Effector memory CD8-positive, alpha-beta T cell (primary cell): Measurements from ENCODE around the gene PDE4A.

Experiments
- ATAC-seq: fragments of 150-1000 bp; cut with Tn5 transposase; replicated peaks from 2 replicates; pipeline ENCODE4 v1.10.0; 2021; ENCODE audit warnings: mild to moderate bottlenecking, moderate library complexity
- DNase-seq, 3 experiments: peaks; one replicate each; pipeline ENCODE4 v3.0.0; 2021
- H3K27ac Mint-ChIP-seq, 2 donors: one replicate each; pipeline ENCODE4 v1.8.0; 2022; ENCODE audit warnings: mild to moderate bottlenecking in 2 of 2, mixed read lengths in 2 of 2, moderate library complexity in 2 of 2
- H3K27me3 Mint-ChIP-seq, 2 donors: one replicate each; pipeline ENCODE4 v1.8.0; 2022; ENCODE audit warnings: mixed read lengths in 2 of 2
- H3K36me3 Mint-ChIP-seq: one replicate; pipeline ENCODE4 v1.8.0; 2022; ENCODE audit warnings: mild to moderate bottlenecking, moderate library complexity, mixed read lengths; ENCODE audit not compliant: insufficient read depth
- H3K4me1 Mint-ChIP-seq, 2 donors: one replicate each; pipeline ENCODE4 v1.8.0; 2022; ENCODE audit warnings: low read depth in 2 of 2, mixed read lengths in 2 of 2
- H3K4me3 Mint-ChIP-seq, 2 donors: one replicate each; pipeline ENCODE4 v1.8.0; 2022; ENCODE audit warnings: mild to moderate bottlenecking in 2 of 2, mixed read lengths in 2 of 2, moderate library complexity in 2 of 2
- H3K9me3 Mint-ChIP-seq, 2 donors: one replicate each; pipeline ENCODE4 v1.8.0; 2022; ENCODE audit warnings: mixed read lengths in 2 of 2

The PDE4A gene

GRCh38 chr19:10467104-10467706, 46.9 kb downstream of the PDE4A start:
- no peak overlapping the region for H3K4me3 Mint-ChIP-seq
- no peak for ATAC-seq
- peaks cover 20% of the 10 kb centered on the region for H3K36me3 Mint-ChIP-seq
- H3K27me3 Mint-ChIP-seq, result no peaks in the 10 kb centered on the region
- no peak for DNase-seq
- H3K27ac Mint-ChIP-seq, result no peak overlapping the region
- peaks cover 0 to 8% of the 10 kb centered on the region in 2 donors for H3K4me1 Mint-ChIP-seq
- no peaks in the 10 kb centered on the region for H3K9me3 Mint-ChIP-seq

GRCh38 chr19:10468133-10468532, 47.8 kb downstream of the PDE4A start:
- Mint-ChIP-seq H3K4me1 (no peaks in the 10 kb centered on the region), H3K9me3 (no peaks in the 10 kb centered on the region), H3K27ac (no peak overlapping the region), H3K27me3 (no peaks in the 10 kb centered on the region), H3K36me3 (peaks cover 18% of the 10 kb centered on the region), H3K4me3 (no peak overlapping the region)
- DNase-seq, result no peak
- no peak for ATAC-seq

DNA sequence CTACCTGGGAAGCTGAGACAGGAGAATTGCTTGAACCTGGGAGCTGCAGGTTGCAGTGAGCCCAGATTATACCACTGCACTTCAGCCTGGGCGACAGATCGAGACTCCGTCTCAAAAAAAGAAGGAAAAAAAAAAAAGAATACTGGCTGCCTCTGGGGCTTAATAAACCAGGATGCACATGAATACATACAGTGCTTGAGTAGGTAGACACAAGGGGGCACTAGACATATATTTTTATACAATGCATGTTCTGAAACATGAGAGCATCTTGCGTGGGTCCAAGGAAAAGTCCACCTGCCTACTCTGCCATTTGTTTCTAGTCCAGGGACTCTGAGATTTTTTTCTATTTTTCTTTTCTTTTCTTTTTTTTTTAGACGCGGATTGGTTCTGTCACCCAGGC, 51.6 kb downstream of the PDE4A start:
- no peaks in the 10 kb centered on the region for H3K9me3 Mint-ChIP-seq
- no peak overlapping the region for H3K27ac Mint-ChIP-seq
- no peaks in the 10 kb centered on the region for H3K27me3 Mint-ChIP-seq
- peak; percentile 61 for ATAC-seq
- no peak for DNase-seq
- H3K4me3 Mint-ChIP-seq, result no peak overlapping the region
- no peaks in the 10 kb centered on the region for H3K4me1 Mint-ChIP-seq
- H3K36me3 Mint-ChIP-seq, result peaks cover 11% of the 10 kb centered on the region

- ATAC-seq, result no peak
- no peaks in the 10 kb centered on the region for H3K4me1 Mint-ChIP-seq
- peaks cover 11% of the 10 kb centered on the region for H3K36me3 Mint-ChIP-seq
- no peak overlapping the region for H3K4me3 Mint-ChIP-seq
- DNase-seq, result no peak
- no peaks in the 10 kb centered on the region for H3K9me3 Mint-ChIP-seq
- no peaks in the 10 kb centered on the region for H3K27me3 Mint-ChIP-seq
- no peak overlapping the region for H3K27ac Mint-ChIP-seq
Observed at GRCh38 chr19:10473192-10473591, 52.9 kb downstream of the PDE4A start.

DNA sequence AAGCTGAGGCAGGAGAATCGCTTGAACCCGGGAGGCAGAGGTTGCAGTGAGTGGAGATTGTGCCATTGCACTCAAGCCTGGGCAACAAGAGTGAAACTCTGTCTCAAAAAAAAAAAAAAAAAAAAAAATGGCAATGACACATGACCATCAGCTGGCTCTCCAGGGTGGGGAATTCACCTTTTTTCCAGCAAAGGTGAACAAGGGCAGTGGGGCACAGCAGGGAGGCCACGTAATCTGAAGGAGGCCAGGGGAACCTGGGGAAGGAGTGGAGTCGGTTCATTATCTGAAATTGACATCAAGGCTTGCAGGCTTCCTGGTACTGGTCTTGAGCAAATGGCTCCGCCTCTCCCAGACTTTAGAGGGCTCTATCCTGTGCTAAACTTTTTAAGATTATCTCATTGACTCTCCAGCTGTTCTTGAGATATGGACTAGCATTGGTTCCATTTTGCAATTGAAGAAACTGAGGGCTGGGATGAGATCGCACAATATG, 54.7 kb downstream of the PDE4A start:
- Mint-ChIP-seq H3K36me3 (peaks cover 3% of the 10 kb centered on the region), H3K27me3 (no peaks in the 10 kb centered on the region), H3K9me3 (no peaks in the 10 kb centered on the region), H3K4me1 (peaks cover 8% of the 10 kb centered on the region in 2 donors), H3K4me3 (no peak overlapping the region), H3K27ac (no peak overlapping the region)
- DNase-seq (no peak), ATAC-seq (no peak)

DNA sequence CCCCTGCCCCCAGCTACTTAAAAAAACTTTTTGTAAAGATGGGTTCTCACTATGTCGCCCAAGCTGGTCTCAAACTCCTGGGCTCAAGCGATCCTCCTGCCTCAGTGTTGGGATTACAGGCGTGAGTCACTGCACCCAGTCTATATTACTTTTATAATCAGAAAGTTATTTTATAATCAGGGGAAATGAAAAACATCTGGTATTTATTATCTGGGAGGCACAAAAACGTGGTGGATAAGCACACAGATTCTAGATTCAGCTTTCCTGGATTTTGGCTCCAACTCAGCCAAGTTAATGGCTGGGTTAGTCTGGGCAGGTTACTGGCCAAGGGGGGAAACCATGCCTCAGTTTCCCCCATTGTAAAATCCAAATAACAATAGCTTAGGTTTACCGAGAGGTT, 58.1 kb downstream of the PDE4A start:
- Mint-ChIP-seq H3K27ac (no peak overlapping the region), H3K4me1 (peaks cover 8% of the 10 kb centered on the region in 2 donors), H3K27me3 (no peaks in the 10 kb centered on the region), H3K36me3 (peaks cover 6% of the 10 kb centered on the region), H3K9me3 (no peaks in the 10 kb centered on the region), H3K4me3 (peak overlapping the region; percentile 66 to 79)
- no peak for DNase-seq
- ATAC-seq, result no peak

GRCh38 chr19:10478903-10479384, 58.6 kb downstream of the PDE4A start:
- Mint-ChIP-seq H3K36me3 (peaks cover 6% of the 10 kb centered on the region), H3K4me3 (peak overlapping the region; percentile 66 to 79), H3K4me1 (peaks cover 8% of the 10 kb centered on the region in 2 donors), H3K27ac (peak overlapping the region; percentile 92 to 93), H3K9me3 (no peaks in the 10 kb centered on the region), H3K27me3 (no peaks in the 10 kb centered on the region)
- ATAC-seq (peak; percentile 97), DNase-seq (peak; percentile 82 to 85 (median 84))

GRCh38 chr19:10486551-10486950, 66.2 kb downstream of the PDE4A start:
- Mint-ChIP-seq H3K9me3 (no peaks in the 10 kb centered on the region), H3K4me3 (no peak overlapping the region), H3K4me1 (peaks cover 5% of the 10 kb centered on the region in 2 donors), H3K36me3 (peaks cover 56% of the 10 kb centered on the region), H3K27ac (no peak overlapping the region), H3K27me3 (no peaks in the 10 kb centered on the region)
- ATAC-seq (no peak), DNase-seq (no peak)

DNA sequence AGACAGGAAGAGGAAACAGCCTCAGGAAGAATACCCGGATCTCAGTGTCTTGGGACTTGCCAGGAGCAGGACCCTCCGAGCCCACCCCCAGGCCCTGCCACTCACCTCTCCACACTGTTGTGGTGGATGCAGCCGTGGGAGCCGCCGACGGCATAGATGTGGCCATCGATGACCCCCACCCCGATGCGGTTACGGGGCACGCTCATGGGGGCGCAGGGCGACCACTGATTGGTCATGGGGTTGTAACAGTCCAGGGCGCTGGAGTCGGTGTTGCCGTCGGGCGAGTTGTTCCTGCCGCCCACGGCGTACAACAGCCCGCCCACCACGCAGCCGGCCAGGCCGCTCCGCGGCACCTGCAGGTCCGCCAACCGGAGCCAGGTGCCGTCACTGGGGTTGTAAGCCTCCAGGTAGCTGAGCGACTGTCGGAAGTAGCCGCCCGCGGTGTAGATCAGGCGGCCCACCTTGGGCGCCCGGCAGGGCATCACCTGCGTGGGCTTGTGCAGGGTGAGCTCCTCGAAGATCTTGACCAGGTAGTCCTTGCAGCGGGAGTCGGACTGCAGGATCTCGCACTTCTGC, 71.2 kb downstream of the PDE4A start:
- Mint-ChIP-seq H3K36me3 (peaks cover 86% of the 10 kb centered on the region), H3K4me3 (no peak overlapping the region), H3K4me1 (peaks cover 5 to 11% of the 10 kb centered on the region in 2 donors), H3K27ac (peak overlapping the region in 1 of 2 donors; percentile 49), H3K9me3 (no peaks in the 10 kb centered on the region), H3K27me3 (no peaks in the 10 kb centered on the region)
- DNase-seq (no peak), ATAC-seq (no peak)

GRCh38 chr19:10497371-10497770, 77.0 kb downstream of the PDE4A start:
- no peak for ATAC-seq
- Mint-ChIP-seq H3K9me3 (no peaks in the 10 kb centered on the region), H3K27me3 (no peaks in the 10 kb centered on the region), H3K4me3 (no peak overlapping the region), H3K36me3 (peaks cover 61% of the 10 kb centered on the region), H3K27ac (peak overlapping the region in 1 of 2 donors; percentile 84), H3K4me1 (peaks cover 32% of the 10 kb centered on the region in 2 donors)
- no peak for DNase-seq

- ATAC-seq (no peak), DNase-seq (no peak)
- Mint-ChIP-seq H3K9me3 (no peaks in the 10 kb centered on the region), H3K27ac (peak overlapping the region; percentile 83 to 92), H3K36me3 (peaks cover 41% of the 10 kb centered on the region), H3K27me3 (no peaks in the 10 kb centered on the region), H3K4me1 (peaks cover 30 to 37% of the 10 kb centered on the region in 2 donors), H3K4me3 (peak overlapping the region; percentile 10 to 87)
Observed at GRCh38 chr19:10499550-10500246, 79.4 kb downstream of the PDE4A start.

DNA sequence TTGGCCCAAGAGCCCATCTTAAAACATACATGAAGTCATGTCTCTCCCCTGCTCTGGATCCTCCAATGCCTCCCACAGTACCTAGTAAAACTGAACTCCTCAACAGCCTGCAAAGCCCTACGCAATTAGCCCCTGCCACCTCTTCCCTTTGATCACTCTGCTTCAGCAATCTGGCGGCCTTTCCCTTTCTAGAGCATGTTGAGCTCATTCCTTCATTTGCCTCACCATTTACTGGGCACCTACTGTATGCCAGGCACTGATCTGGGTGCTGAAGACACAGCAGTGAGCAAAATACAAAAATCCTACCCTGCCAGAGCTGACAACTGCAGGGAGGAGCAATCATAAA, 79.9 kb downstream of the PDE4A start:
- no peak for DNase-seq
- H3K4me3 Mint-ChIP-seq, result peak overlapping the region; percentile 51 to 87
- H3K4me1 Mint-ChIP-seq, result peaks cover 31 to 37% of the 10 kb centered on the region in 2 donors
- ATAC-seq, result no peak
- H3K27ac Mint-ChIP-seq, result peak overlapping the region; percentile 7 to 83
- no peaks in the 10 kb centered on the region for H3K27me3 Mint-ChIP-seq
- H3K9me3 Mint-ChIP-seq, result no peaks in the 10 kb centered on the region
- H3K36me3 Mint-ChIP-seq, result peaks cover 36% of the 10 kb centered on the region

- no peaks in the 10 kb centered on the region for H3K27me3 Mint-ChIP-seq
- peak overlapping the region; percentile 86 to 93 for H3K27ac Mint-ChIP-seq
- H3K4me1 Mint-ChIP-seq, result peaks cover 36 to 40% of the 10 kb centered on the region in 2 donors
- peaks cover 26% of the 10 kb centered on the region for H3K36me3 Mint-ChIP-seq
- H3K9me3 Mint-ChIP-seq, result no peaks in the 10 kb centered on the region
- ATAC-seq (peak; percentile 20), DNase-seq (peak in 1 of 3 experiments; percentile 21)
- peak overlapping the region; percentile 87 to 90 for H3K4me3 Mint-ChIP-seq
Observed at GRCh38 chr19:10501971-10502523, 81.7 kb downstream of the PDE4A start.
